ENCODE data around the gene SURF4. TPM values are rescaled to one million over a fixed set of nuclear protein-coding genes. Genes with fewer than 3 reads are reported as not detected.
"Not testable (repeated sequence)": the region's sequence is repeated elsewhere in the genome, so short reads cannot be mapped to it uniquely, and the experiment has no call there.

The SURF4 gene
- total and polyA plus RNA-seq, 7 donors, result 45.6 to 120 (median 68.1) TPM

- ATAC-seq, result no peak
Observed at GRCh38 chr9:133321411-133321935, 54.4 kb downstream of the SURF4 start.

GRCh38 chr9:133320421-133320881 lies 55.4 kb downstream of the SURF4 start:
- no peak for TF ChIP-seq CTCF (IDR thresholded peaks at IDR 0.05)
- 69 to 77% (median 76%) methylated on average over 13 of the region's 13 CpGs for WGBS, 3 donors
- no peak for DNase-seq
- Histone ChIP-seq H3K4me1 (no peaks in the 10 kb centered on the region), H3K36me3 (ENCODE audit: insufficient read depth in 1 of 2, low read depth in 1 of 2) (no peaks in the 10 kb centered on the region), H3K4me3 (no peak overlapping the region), H3K9me3 (no peaks in the 10 kb centered on the region), H3K27ac (no peak overlapping the region), H3K27me3 (ENCODE audit: insufficient read depth in 3 of 3, low read length in 2 of 3) (no peaks in the 10 kb centered on the region)
- no peak for ATAC-seq
- intact Hi-C loops (cut with DNase I), result no loop called here

More at GRCh38 chr9:133321411-133321935, 54.4 kb downstream of the SURF4 start:
- DNase-seq, result no peak
- Histone ChIP-seq H3K4me3 (no peak overlapping the region), H3K36me3 (ENCODE audit: insufficient read depth in 1 of 2, low read depth in 1 of 2) (no peaks in the 10 kb centered on the region), H3K4me1 (no peaks in the 10 kb centered on the region), H3K9me3 (no peaks in the 10 kb centered on the region), H3K27me3 (ENCODE audit: insufficient read depth in 3 of 3, low read length in 2 of 3) (no peaks in the 10 kb centered on the region), H3K27ac (no peak overlapping the region)
- WGBS, 3 donors, result 69 to 77% (median 75%) methylated on average over 13 of the region's 13 CpGs
- TF ChIP-seq CTCF (IDR thresholded peaks at IDR 0.05), result no peak
- intact Hi-C loops (cut with DNase I), result no loop called here

- ATAC-seq; H3K27me3 ChIP-seq (ENCODE audit: insufficient read depth in 3 of 3, low read length in 2 of 3); H3K9me3 ChIP-seq; H3K36me3 ChIP-seq (ENCODE audit: insufficient read depth in 1 of 2, low read depth in 1 of 2); intact Hi-C loops (cut with DNase I); DNase-seq; H3K4me1 ChIP-seq; H3K4me3 ChIP-seq; H3K27ac ChIP-seq: not testable (repeated sequence)
- 68 to 74% (median 72%) methylated on average over 12 to 13 of the region's 13 CpGs for WGBS, 3 donors
Observed at GRCh38 chr9:133317551-133317950, 58.3 kb downstream of the SURF4 start.

GRCh38 chr9:133315997-133316396 lies 59.9 kb downstream of the SURF4 start:
- no peak for ATAC-seq
- intact Hi-C loops (cut with DNase I), result no loop called here
- no peaks in the 10 kb centered on the region for H3K27me3 ChIP-seq (ENCODE audit: insufficient read depth in 3 of 3, low read length in 2 of 3)
- no peaks in the 10 kb centered on the region for H3K36me3 ChIP-seq (ENCODE audit: insufficient read depth in 1 of 2, low read depth in 1 of 2)
- H3K4me1 ChIP-seq, result no peaks in the 10 kb centered on the region
- no peak overlapping the region for H3K27ac ChIP-seq
- 76 to 78% (median 77%) methylated on average over 2 of the region's 2 CpGs for WGBS, 3 donors
- no peak for TF ChIP-seq CTCF (IDR thresholded peaks at IDR 0.05)
- no peak for DNase-seq
- no peaks in the 10 kb centered on the region for H3K9me3 ChIP-seq
- no peak overlapping the region for H3K4me3 ChIP-seq

Other genes starting within 250 kb of the SURF4 start
- gene GBGT1, start 212.1 kb downstream of the SURF4 start, total RNA-seq, result 1 to 10 TPM; 2.0 to 4.4 (median 3.3) TPM
- 1 to 10 TPM; 1.6 to 2.9 (median 2.7) TPM for gene GBGT1, start 212.1 kb downstream of the SURF4 start, polyA plus RNA-seq
- not detected for gene OBP2B, start 166.8 kb downstream of the SURF4 start, total RNA-seq
- not detected for gene OBP2B, start 166.8 kb downstream of the SURF4 start, polyA plus RNA-seq
- under 1 TPM; 0.37 to 0.86 (median 0.72) TPM for gene ABO, start 100.9 kb downstream of the SURF4 start, total RNA-seq
- under 1 TPM; 0.03 to 0.51 (median 0.14) TPM for gene ABO, start 100.9 kb downstream of the SURF4 start, polyA plus RNA-seq
- gene SURF6, start 39.9 kb downstream of the SURF4 start, total RNA-seq, result 10 to 100 TPM; 11.4 to 27.3 (median 16.0) TPM
- gene SURF6, start 39.9 kb downstream of the SURF4 start, polyA plus RNA-seq, result 10 to 100 TPM; 27.7 to 43.0 (median 36.3) TPM
- 10 to 100 TPM in 2 of 4 donors, 1 to 10 TPM in 2; 7.5 to 14.4 (median 10.6) TPM for gene MED22, start 27.9 kb downstream of the SURF4 start, total RNA-seq
- gene MED22, start 27.9 kb downstream of the SURF4 start, polyA plus RNA-seq, result 10 to 100 TPM; 14.5 to 43.5 (median 23.4) TPM
- 1,000 to 10,000 TPM; 1,013 to 1,526 (median 1,062) TPM for gene RPL7A, start 27.8 kb downstream of the SURF4 start, total RNA-seq
- 1,000 to 10,000 TPM; 1,923 to 3,403 (median 2,177) TPM for gene RPL7A, start 27.8 kb downstream of the SURF4 start, polyA plus RNA-seq
- gene SURF1, start 19.6 kb downstream of the SURF4 start, total RNA-seq, result 10 to 100 TPM; 27.7 to 54.9 (median 45.5) TPM
- 100 to 1,000 TPM in 1 of 3 donors, 10 to 100 TPM in 2; 63.1 to 127 (median 77.0) TPM for gene SURF1, start 19.6 kb downstream of the SURF4 start, polyA plus RNA-seq
- gene SURF2, start 19.5 kb downstream of the SURF4 start, total RNA-seq, result 10 to 100 TPM; 10.9 to 13.8 (median 13.3) TPM
- 10 to 100 TPM; 19.7 to 50.6 (median 38.7) TPM for gene SURF2, start 19.5 kb downstream of the SURF4 start, polyA plus RNA-seq
- under 1 TPM; 0.28 to 0.69 (median 0.46) TPM for gene STKLD1, start 306 bp upstream of the SURF4 start, total RNA-seq
- under 1 TPM; 0.07 to 0.69 (median 0.46) TPM for gene STKLD1, start 306 bp upstream of the SURF4 start, polyA plus RNA-seq
- 10 to 100 TPM; 23.8 to 31.2 (median 28.6) TPM for gene REXO4, start 42.0 kb upstream of the SURF4 start, total RNA-seq
- gene REXO4, start 42.0 kb upstream of the SURF4 start, polyA plus RNA-seq, result 10 to 100 TPM; 31.7 to 75.2 (median 54.9) TPM
- gene ADAMTS13, start 46.3 kb upstream of the SURF4 start, total RNA-seq, result 1 to 10 TPM; 2.0 to 6.7 (median 2.5) TPM
- 1 to 10 TPM in 2 of 3 donors, under 1 TPM in 1; 0.73 to 2.6 (median 1.8) TPM for gene ADAMTS13, start 46.3 kb upstream of the SURF4 start, polyA plus RNA-seq
- 1 to 10 TPM; 2.8 to 9.4 (median 7.2) TPM for gene CACFD1, start 83.9 kb upstream of the SURF4 start, total RNA-seq
- gene CACFD1, start 83.9 kb upstream of the SURF4 start, polyA plus RNA-seq, result 1 to 10 TPM; 4.4 to 7.4 (median 5.6) TPM
- 1 to 10 TPM; 1.2 to 2.7 (median 1.7) TPM for gene SLC2A6, start 103.0 kb upstream of the SURF4 start, total RNA-seq
- 1 to 10 TPM; 1.3 to 2.2 (median 1.8) TPM for gene SLC2A6, start 103.0 kb upstream of the SURF4 start, polyA plus RNA-seq
- 1 to 10 TPM in 1 of 4 donors, under 1 TPM in 1, not detected in 2; 0.44 to 4.5 TPM for gene MYMK, start 148.9 kb upstream of the SURF4 start, total RNA-seq
- under 1 TPM in 2 of 3 donors, not detected in 1; 0.05 to 0.60 TPM for gene MYMK, start 148.9 kb upstream of the SURF4 start, polyA plus RNA-seq
- gene ADAMTSL2, start 158.6 kb upstream of the SURF4 start, total RNA-seq, result 1 to 10 TPM in 2 of 4 donors, under 1 TPM in 2; 0.34 to 5.4 (median 2.4) TPM
- under 1 TPM; 0.21 to 0.75 (median 0.29) TPM for gene ADAMTSL2, start 158.6 kb upstream of the SURF4 start, polyA plus RNA-seq
- gene FAM163B, start 233.3 kb upstream of the SURF4 start, total RNA-seq, result not detected
- not detected for gene FAM163B, start 233.3 kb upstream of the SURF4 start, polyA plus RNA-seq

All from psoas muscle (tissue), 8 donors.